NCI-H345 treated with DMSO at 0.1 percent for 48 hours (cell line): ENCODE data around the gene SND1.

Experiments used
- DNase-seq: peaks from one replicate; lab custom pipeline; 2025; ENCODE audit not compliant: unreplicated experiment; lab: John Stamatoyannopoulos, UW

The SND1 gene

GRCh38 chr7:128055637-128056036, 403.6 kb downstream of the SND1 start:
- no peak for DNase-seq

DNA sequence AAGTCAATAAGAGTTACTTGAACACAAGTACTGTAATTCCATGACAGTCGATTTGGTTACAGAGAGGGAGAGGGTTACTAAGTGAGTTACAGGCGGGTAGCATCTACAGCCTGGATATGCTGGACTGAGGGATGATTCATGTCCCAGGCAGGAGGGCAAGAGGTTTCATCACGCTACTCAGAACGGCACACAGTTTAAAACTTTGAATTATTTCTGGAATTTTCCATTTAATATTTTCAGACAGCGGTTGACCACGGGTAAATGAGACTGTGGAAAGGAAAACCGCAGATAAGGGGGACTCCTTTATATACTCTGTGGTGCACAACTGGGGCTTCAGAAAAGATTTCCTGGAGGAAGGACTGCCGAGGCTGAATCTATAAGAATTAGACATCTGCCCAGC, 404.9 kb downstream of the SND1 start:
- no peak for DNase-seq

DNA sequence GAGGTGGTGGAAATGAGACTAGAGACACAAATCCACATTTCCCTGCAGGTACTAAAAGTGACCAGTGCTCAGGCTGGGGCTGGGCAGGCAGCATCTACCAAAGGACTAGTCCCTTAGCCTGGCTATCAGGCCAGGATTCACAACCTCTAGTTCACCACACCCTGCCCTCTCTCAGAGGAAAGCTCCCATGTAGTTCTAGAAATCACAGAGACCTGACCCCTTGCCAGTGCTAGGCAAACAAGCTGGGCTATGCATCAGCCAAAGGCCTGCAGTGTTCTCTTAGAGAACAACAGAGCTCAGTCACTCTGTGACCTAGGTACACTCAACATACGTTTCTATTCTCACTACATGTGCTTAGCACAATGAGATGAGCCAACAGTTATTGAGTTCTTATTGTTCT, 405.9 kb downstream of the SND1 start:
- DNase-seq, result no peak

- DNase-seq, result no peak
These were observed 407.4 kb downstream of the SND1 start for GRCh38 chr7:128059143-128059988.

- DNase-seq, result no peak
These were observed 408.0 kb downstream of the SND1 start for GRCh38 chr7:128060018-128060417.

GRCh38 chr7:128063088-128063487, 411.1 kb downstream of the SND1 start:
- DNase-seq, result no peak

GRCh38 chr7:128065872-128066271, 413.9 kb downstream of the SND1 start:
- DNase-seq, result no peak

DNA sequence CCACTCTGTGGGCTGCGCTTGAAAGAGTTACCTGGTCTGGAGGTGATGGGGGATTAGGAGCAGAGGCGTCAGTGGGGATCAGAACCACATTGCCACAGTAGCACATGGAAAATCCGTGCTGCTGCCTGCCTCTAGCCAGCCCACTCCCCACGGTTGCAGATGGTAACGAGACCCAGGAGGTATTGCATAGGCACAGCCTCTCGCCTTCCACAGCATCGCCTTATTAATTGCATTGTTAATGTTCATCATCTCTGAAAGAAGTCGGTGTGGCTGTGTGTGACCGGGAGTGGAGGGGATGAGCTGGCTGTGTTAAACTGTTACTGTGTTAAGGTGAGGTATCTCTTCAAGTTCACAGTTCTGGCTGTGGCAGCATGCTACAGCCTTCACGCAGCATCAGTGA, 414.4 kb downstream of the SND1 start:
- DNase-seq, result no peak

DNA sequence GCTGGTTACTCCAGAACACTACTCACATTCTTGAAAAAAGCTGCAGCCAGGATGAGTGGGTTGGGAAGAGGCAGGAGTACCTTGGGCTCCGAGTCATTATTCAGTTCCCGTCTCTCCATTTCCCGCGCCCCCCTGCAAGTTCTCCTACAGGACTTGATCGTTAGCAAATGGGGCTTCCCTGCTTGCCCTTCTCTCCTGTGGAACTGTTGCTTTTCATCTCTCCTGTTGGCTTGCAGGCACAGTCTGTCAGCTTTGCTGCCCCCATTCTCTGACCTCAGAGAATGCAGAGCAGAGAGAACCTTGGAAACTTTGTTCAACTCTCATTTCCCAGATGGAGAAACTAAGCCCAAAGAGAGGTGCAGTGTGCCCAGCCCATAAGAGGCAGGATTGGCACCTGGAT, 414.9 kb downstream of the SND1 start:
- DNase-seq, result no peak

DNA sequence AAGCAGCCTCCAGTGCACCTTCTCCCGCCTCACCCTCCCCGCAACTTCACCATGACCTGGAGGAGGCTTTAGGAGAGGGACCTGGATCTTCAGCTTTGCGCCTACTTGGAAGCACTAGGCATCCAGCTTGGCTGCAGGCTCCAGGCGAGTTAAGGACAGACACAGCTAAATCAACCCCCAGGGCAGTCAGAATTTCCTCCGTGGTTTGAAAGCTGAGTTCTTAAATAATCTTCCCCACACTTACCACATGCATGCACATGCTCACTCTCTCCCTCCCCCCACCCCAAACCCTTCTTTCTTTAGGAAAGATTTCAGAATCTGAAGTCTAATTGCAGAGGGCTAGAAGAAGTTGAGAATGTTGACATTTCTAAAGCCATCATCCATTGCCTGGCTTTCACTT, 416.0 kb downstream of the SND1 start:
- no peak for DNase-seq

DNA sequence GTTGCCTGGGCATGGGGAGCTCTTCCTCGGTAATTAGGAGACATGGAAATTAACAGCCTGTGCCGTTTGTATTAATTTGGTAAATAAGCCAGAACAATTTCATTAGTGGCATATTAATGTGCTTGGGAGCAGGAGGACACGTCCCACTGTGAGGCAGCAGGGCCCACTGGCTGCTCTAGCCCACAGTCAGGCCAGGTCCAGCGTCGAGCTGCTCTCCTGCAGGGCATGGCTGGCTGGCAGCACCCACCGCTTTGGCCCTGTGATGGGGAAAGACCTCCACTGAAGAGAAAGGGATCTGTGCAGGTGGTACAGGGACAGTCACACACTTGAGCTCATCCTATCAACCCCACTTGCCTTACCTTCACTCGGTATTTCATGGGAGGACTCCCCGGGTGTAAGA, 416.8 kb downstream of the SND1 start:
- DNase-seq, result no peak

GRCh38 chr7:128069373-128070364, 417.7 kb downstream of the SND1 start:
- no peak for DNase-seq

DNA sequence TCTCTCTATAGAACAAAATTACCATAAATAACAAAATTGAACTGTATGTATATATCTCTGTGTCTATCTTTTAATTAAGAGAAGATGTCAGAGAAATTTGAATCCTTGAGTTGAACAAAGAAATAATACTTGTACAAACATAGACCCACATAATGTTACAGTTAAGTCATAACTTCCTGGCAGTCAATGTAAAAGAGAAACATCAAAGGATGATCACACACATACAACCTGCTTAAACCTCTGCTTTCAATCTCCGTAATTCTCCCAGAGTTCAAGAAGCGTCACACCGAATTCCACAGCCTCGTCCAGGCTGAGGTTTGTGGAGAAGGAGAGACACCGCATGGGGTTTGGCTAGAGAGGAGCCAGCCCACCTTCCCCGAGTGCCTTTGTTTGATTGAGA, 419.4 kb downstream of the SND1 start:
- DNase-seq, result no peak

DNA sequence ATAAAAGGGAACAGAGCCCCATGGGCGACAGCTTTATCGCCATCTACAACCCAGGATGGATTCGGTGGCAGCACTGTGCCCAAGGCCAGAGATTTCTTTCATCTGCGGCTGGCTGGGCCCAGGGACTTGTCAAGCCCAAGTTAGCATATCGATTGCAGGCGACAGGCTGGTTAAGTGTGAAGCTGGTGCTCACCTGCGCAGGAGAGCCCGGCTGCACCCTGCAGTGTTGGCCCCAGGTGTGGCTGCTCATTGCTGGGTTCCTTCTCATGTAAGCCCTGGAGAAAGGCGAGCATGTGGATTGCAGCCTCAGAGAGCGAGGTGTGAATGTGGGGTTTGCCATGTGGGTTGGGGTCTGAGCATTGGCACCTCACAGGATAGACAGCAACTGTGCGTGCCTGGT, 419.8 kb downstream of the SND1 start:
- DNase-seq, result no peak

GRCh38 chr7:128073671-128074310, 421.8 kb downstream of the SND1 start:
- DNase-seq, result no peak

GRCh38 chr7:128074336-128074735, 422.3 kb downstream of the SND1 start:
- DNase-seq, result no peak

DNA sequence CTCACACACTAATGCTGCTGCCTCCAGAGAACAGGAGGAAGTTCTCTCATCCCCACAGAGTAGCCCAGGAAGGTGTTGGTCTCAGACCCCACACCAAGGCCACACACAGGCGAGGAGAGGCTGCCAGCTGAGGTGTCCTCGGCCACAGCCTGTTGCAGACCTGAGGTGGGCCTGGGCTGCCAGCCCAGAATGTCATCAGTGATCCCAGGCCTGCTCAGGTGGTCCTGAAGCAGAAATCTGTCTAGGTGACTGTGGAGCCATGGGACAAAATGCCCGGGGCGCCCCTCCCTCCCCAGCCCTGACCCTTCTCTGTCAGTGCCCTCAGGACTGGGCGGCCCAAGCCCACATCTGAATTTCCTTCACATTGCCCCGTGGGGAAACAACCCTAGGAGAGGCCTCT, 422.7 kb downstream of the SND1 start:
- DNase-seq, result no peak

DNA sequence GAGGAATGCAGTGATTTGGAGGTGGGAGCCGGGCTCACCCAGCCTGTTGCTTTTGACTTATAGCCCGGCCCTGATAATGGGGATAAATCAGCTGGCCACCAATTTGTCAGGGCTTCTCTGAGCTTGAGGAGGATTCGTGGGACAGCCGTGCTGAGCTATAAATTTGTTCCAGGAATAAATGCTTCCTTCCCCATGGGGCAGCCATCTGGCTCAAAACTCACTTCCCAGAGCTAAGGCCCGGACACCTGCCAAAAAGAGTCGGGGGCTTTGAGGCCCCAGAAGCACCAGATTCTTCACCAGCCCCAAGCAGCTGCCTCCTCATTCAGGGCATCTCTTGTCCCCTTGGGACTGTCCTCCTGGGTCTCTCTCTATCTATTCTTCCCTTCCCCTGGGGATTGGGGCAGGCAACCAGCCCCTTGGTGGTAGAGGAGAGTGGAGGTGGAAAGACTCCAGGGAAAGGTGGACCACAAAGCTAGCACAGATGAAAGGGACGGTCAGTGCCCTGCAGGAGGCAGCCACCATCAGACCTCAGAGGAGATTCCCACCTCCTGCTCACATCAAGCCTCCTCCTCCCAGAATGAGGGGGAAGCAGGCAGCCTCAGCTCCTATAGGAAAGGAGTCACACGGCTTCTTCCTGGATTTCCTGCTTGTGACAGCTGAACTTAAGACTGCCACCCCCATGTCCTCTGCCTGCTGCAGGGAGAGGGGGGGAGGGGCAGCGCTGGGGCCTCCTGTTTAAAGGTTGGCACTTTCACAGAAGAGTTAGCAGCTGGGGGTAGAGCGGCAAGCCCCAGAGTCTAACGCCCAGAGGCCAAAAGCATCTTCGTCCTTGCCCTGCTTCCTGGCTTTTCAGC, 423.5 kb downstream of the SND1 start:
- DNase-seq, result no peak

DNA sequence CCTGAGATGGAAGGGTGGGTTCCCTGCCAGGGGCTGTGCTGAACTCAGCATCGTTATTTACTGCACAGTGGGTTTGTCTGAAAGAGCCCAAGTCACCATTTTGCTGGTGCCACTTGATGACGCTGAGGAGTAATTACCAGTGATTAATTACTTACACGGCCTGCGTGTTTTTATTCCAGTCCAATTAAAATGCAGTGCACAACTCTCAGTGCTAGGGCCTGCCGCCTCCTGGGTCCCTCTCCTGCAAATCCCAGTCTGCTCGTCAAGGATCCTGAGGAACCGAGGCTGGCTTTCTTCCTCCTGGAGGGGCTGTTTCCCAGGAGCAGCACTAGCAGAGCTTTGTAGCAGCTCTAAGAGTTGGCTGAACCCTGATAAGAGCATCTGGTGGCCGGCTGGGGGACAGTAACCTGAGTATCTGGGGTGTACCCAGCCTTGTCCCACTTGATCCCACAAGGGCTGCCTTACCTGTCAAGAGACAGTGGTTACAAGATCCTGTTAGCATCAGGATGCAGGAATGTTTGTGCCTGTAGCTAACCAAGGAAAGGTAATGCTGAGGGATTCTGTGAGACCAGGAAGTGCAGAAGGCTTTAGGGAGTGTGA, 424.3 kb downstream of the SND1 start:
- no peak for DNase-seq

DNA sequence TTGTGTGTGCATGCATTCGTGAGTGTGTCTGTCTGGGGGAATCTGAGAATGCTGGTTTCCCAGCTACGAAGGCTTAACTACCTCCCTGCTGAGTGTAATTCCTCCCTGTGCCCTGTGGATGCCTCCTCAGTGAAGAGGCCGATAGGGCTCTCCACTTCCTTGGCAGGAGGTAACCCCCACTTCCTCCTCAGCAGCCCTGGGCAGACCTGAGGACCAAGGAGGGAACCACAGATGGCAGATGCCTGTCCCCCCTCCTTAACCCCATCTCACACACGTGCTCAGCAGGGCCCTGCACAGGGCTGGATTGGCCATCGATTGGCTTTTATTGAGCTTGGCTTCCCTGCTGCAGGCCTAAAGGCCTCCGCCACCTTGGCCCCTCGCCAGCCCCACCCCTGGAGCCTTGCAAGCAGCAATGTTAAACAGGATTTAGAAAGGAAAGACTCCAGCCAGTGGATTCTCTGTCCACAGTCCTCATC, 424.8 kb downstream of the SND1 start:
- peak; percentile 2 for DNase-seq
